ENCODE results near the gene NEK7.

DNA sequence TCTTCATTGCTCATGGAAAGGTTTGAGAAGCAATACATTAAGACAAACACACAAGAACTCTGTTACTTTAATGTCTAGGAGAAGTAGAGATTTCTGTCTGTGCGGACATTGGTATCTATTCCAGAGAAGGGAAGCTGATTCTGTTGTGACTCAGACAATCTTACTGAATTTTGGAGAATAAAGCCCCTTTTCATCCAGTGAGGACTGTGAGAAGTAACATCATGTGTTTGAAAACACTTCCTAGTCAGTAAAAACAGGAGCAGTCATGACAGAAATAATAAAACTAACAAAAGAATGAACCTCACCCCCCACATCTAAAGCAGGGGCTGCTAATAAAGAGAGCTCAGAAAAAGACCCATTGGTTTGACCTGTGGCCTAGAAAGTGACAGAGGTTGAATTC is 46.6 kb downstream of the NEK7 start:
- TF ChIP-seq, protein P1, sequence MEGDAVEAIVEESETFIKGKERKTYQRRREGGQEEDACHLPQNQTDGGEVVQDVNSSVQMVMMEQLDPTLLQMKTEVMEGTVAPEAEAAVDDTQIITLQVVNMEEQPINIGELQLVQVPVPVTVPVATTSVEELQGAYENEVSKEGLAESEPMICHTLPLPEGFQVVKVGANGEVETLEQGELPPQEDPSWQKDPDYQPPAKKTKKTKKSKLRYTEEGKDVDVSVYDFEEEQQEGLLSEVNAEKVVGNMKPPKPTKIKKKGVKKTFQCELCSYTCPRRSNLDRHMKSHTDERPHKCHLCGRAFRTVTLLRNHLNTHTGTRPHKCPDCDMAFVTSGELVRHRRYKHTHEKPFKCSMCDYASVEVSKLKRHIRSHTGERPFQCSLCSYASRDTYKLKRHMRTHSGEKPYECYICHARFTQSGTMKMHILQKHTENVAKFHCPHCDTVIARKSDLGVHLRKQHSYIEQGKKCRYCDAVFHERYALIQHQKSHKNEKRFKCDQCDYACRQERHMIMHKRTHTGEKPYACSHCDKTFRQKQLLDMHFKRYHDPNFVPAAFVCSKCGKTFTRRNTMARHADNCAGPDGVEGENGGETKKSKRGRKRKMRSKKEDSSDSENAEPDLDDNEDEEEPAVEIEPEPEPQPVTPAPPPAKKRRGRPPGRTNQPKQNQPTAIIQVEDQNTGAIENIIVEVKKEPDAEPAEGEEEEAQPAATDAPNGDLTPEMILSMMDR (IDR thresholded peaks at IDR 0.05): no peak
- TF ChIP-seq POLR2A (IDR thresholded peaks at IDR 0.05): no peak

Data from right lobe of liver (tissue), 4 donors.